KMS-11 (cell line): ENCODE results near the gene ARL14EP.
A peak's percentile ranks its signal among the peaks of the same experiment; 100 is the strongest.

Source experiments
- H2AFZ ChIP-seq: fragments of 200-600 bp; sonication (generic); 2 replicates; pipeline ENCODE4 v1.6.1; 2016; ENCODE audit warnings: antibody characterized with exemption, mixed run types, low read depth
- H3K27ac ChIP-seq: fragments of 200-600 bp; sonication (generic); 2 replicates; pipeline ENCODE4 v1.6.1; 2016; ENCODE audit warnings: mild to moderate bottlenecking, mixed run types
- H3K27me3 ChIP-seq: fragments of 200-600 bp; sonication (generic); 2 replicates; pipeline ENCODE4 v1.6.1; 2017; ENCODE audit warnings: mild to moderate bottlenecking, low read depth, mixed run types, moderate library complexity; ENCODE audit not compliant: insufficient read depth
- H3K36me3 ChIP-seq: fragments of 200-600 bp; sonication (generic); 2 replicates; pipeline ENCODE4 v1.6.1; 2017; ENCODE audit warnings: mild to moderate bottlenecking, mixed run types; ENCODE audit not compliant: insufficient read depth
- H3K4me1 ChIP-seq: fragments of 200-600 bp; sonication (generic); 2 replicates; pipeline ENCODE4 v1.6.1; 2016; ENCODE audit warnings: mild to moderate bottlenecking, low read depth, mixed run types; ENCODE audit not compliant: poor library complexity, severe bottlenecking
- H3K4me2 ChIP-seq: fragments of 200-600 bp; sonication (generic); 2 replicates; pipeline ENCODE4 v1.7.0; 2016; ENCODE audit warnings: mild to moderate bottlenecking, mixed run types
- H3K4me3 ChIP-seq: fragments of 200-600 bp; sonication (generic); IDR thresholded peaks from 2 replicates; pipeline ENCODE4 v1.6.1; 2017; ENCODE audit warnings: low read depth, low read length, mixed read lengths; ENCODE audit not compliant: insufficient read depth
- H3K79me2 ChIP-seq: fragments of 200-600 bp; sonication (generic); 2 replicates; pipeline ENCODE4 v1.6.1; 2016; ENCODE audit warnings: low read depth, mixed run types; ENCODE audit not compliant: insufficient read depth
- H3K9ac ChIP-seq: fragments of 200-600 bp; sonication (generic); 2 replicates; pipeline ENCODE4 v1.6.1; 2016; ENCODE audit warnings: mild to moderate bottlenecking, mixed run types
- H4K20me1 ChIP-seq: fragments of 200-600 bp; sonication (generic); 2 replicates; pipeline ENCODE4 v1.6.1; 2016; ENCODE audit warnings: mild to moderate bottlenecking, mixed run types; ENCODE audit not compliant: insufficient read depth
- TF ChIP-seq, protein P1 (sequence below): fragments of 200-600 bp; sonication (generic); conservative IDR thresholded peaks from 2 replicates; pipeline ENCODE4 v1.6.1; 2017; ENCODE audit warnings: low read depth, mild to moderate bottlenecking, antibody characterized with exemption, low read length, moderate library complexity, mixed read lengths

The ARL14EP gene

DNA sequence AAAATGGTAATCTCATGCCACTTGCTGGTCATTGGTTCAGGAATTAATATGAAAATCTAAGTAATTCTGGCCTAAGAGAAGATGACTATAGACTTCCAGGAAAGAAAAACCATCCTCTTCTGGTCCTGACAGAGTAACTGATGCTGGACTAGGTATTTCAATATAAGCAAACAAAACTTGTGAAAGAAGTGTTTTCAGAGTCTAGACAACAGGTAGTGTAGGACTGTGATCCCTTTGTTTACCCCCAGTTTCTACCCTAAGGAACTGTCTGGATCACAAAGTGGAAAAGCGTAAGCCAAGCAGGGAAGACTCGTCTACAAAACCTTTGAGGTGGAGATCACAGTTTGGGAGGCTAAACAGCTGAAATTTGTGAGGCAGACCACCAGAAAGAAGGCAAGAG is 30.4 kb upstream of the ARL14EP start:
- TF ChIP-seq, protein P1, sequence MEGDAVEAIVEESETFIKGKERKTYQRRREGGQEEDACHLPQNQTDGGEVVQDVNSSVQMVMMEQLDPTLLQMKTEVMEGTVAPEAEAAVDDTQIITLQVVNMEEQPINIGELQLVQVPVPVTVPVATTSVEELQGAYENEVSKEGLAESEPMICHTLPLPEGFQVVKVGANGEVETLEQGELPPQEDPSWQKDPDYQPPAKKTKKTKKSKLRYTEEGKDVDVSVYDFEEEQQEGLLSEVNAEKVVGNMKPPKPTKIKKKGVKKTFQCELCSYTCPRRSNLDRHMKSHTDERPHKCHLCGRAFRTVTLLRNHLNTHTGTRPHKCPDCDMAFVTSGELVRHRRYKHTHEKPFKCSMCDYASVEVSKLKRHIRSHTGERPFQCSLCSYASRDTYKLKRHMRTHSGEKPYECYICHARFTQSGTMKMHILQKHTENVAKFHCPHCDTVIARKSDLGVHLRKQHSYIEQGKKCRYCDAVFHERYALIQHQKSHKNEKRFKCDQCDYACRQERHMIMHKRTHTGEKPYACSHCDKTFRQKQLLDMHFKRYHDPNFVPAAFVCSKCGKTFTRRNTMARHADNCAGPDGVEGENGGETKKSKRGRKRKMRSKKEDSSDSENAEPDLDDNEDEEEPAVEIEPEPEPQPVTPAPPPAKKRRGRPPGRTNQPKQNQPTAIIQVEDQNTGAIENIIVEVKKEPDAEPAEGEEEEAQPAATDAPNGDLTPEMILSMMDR = no peak
- H3K79me2 ChIP-seq = no peaks in the 10 kb centered on the region

DNA sequence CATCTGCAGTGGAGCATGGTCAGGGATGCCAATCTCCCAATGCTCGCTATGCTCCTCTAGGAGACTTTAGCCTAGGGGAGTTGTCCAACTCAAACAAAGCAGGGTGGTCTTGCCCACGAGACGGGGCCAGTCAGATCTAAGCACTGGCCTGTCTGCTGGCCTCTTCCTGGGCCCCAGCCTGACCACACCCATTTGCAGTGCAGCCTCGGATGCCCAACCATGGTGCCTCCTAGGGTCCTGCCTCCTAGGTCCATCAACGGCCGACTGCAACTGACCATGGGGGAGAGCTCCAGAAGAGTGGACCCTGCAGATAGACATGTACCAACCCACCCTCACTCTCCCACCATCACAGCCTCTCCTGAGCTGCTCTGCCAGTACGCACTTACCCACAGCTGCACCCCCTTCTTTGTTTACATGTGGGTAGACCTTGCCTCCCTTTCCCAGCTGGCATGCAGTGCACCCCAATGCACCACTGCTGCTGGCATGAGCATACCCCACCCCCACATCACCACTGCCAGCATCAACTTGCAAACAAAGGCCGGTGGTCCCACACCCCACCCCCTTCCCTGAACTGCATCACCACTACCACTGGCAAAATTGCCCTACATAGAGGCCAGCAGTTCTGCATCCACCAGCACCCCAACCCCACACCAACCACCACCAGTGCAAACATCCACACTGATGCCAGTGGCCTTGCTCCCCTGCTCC is 27.6 kb upstream of the ARL14EP start:
- no peaks in the 10 kb centered on the region for H4K20me1 ChIP-seq
- no peaks in the 10 kb centered on the region for H3K27me3 ChIP-seq
- H3K9ac ChIP-seq = no peak overlapping the region
- no peaks in the 10 kb centered on the region for H3K36me3 ChIP-seq
- H3K4me1 ChIP-seq = no peaks in the 10 kb centered on the region
- TF ChIP-seq, protein P1 = no peak
- no peak overlapping the region for H3K4me2 ChIP-seq
- H2AFZ ChIP-seq = no peak overlapping the region
- no peaks in the 10 kb centered on the region for H3K79me2 ChIP-seq
- no peak overlapping the region for H3K27ac ChIP-seq
- H3K4me3 ChIP-seq = no peak overlapping the region

More for the DNA sequence above, 30.4 kb upstream of the ARL14EP start:
- H3K27ac ChIP-seq = no peak overlapping the region
- H4K20me1 ChIP-seq = no peaks in the 10 kb centered on the region
- no peak overlapping the region for H3K9ac ChIP-seq
- H3K36me3 ChIP-seq = no peaks in the 10 kb centered on the region
- no peaks in the 10 kb centered on the region for H3K27me3 ChIP-seq
- no peak overlapping the region for H2AFZ ChIP-seq
- no peak overlapping the region for H3K4me3 ChIP-seq
- no peak overlapping the region for H3K4me2 ChIP-seq
- H3K4me1 ChIP-seq = no peaks in the 10 kb centered on the region

DNA sequence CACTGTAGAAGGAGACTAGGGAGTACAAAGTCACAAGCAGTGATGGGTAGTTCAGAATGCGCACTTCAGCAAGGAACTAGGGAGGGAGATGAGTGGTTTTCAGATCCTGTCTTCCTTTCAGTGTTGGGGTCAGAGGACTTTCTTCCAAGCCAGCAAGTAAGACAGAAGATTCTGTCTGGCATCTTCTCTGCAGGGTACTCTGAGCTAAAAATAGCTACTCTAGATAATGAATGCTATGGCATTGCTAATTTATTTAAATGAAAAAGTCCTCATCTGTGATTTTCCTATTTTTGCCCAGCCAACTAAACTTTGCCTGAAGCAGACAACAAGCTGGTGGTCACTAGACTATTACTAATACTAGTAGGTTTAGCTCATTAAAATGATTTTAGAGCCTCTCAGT is 18.3 kb upstream of the ARL14EP start:
- Histone ChIP-seq H3K36me3 (no peaks in the 10 kb centered on the region), H3K4me3 (no peak overlapping the region), H3K27me3 (no peaks in the 10 kb centered on the region), H3K9ac (no peak overlapping the region), H4K20me1 (no peaks in the 10 kb centered on the region), H3K4me2 (no peak overlapping the region), H3K4me1 (no peaks in the 10 kb centered on the region), H3K79me2 (no peaks in the 10 kb centered on the region), H2AFZ (no peak overlapping the region), H3K27ac (no peak overlapping the region)
- TF ChIP-seq, protein P1 = no peak

DNA sequence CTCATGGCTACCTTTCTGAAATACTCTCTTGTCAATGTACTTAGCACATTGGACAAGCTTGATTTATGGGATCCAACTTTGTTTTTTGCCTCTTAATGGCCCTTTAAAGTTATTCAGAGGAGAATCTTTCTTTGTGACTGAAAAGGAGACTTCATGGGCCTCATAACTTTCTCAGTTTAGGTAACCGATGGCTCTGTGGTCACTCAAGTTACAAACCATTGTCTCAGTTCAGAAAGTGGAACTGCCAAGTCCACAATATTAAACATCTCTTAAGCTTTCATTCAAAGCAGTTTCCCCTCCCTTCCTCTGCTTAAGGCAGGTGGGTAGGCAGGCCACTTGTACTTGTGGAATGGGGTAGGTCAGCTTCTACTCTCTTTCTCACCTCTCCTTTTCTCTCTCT is 12.3 kb upstream of the ARL14EP start:
- TF ChIP-seq, protein P1 = no peak
- H3K36me3 ChIP-seq = no peaks in the 10 kb centered on the region
- H3K79me2 ChIP-seq = no peaks in the 10 kb centered on the region

More for the DNA sequence above, 12.3 kb upstream of the ARL14EP start:
- Histone ChIP-seq H2AFZ (no peak overlapping the region), H3K9ac (no peak overlapping the region), H3K27ac (no peak overlapping the region), H3K4me1 (peaks cover 17% of the 10 kb centered on the region), H3K4me2 (peak overlapping the region; percentile 7; the same call in 1 of the 2 replicates), H4K20me1 (no peaks in the 10 kb centered on the region), H3K4me3 (no peak overlapping the region), H3K27me3 (no peaks in the 10 kb centered on the region)
